Ramos (cell line): ENCODE results near the gene FYN.

Experiments
- in situ Hi-C: fragments of 300-500 bp; cut with MboI; formaldehyde crosslinking; loops from one replicate; pipeline ENCODE4 v1.14.3; 2022; ENCODE audit warnings: low sequenced_read_pairs; ENCODE audit not compliant: unreplicated experiment

The FYN gene

GRCh38 chr6:111812060-111813038 is 60.9 kb downstream of the FYN start:
- in situ Hi-C loops = no loop called here

- in situ Hi-C loops = no loop called here
Measured at GRCh38 chr6:111810294-111811131, 62.7 kb downstream of the FYN start.

DNA sequence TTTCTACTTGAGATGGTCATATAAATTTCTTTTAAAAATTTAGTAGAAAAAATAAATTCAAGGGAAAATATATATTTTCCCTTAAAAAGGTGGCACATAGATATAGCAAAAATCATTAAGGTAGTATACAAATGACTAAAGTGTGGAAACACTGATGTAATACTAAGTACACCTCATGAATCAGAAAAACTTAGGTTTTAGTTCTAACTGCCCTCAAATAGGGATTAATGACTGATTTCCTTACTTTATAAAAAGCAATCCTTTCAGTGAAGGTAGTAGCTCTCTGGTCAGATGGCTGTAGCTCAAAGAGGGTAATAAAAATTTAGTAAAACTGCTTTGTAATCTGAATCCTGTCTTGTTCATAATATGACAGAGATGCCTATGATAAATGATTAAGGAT is 63.5 kb downstream of the FYN start:
- in situ Hi-C loops = no loop called here

GRCh38 chr6:111809264-111809663 is 64.0 kb downstream of the FYN start:
- in situ Hi-C loops = no loop called here

DNA sequence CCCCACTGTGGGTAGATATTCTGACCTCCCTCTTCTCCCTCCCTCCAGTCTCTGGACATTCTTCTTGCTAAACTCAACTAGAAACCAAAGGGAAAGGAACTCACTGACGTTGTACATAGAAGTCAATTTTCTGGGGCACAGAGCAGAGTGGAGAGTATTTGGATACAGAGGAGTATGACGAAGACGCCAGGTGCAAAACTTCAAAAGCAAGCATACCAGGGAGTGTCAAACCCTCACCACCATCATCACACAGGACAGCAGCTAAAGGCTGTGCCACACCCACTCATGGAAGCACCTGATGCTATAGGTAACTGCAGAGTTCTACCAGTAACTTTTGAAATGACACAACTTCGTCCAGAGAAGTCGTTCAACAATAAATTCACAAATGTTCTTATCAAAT is 64.8 kb downstream of the FYN start:
- in situ Hi-C loops = no loop called here

DNA sequence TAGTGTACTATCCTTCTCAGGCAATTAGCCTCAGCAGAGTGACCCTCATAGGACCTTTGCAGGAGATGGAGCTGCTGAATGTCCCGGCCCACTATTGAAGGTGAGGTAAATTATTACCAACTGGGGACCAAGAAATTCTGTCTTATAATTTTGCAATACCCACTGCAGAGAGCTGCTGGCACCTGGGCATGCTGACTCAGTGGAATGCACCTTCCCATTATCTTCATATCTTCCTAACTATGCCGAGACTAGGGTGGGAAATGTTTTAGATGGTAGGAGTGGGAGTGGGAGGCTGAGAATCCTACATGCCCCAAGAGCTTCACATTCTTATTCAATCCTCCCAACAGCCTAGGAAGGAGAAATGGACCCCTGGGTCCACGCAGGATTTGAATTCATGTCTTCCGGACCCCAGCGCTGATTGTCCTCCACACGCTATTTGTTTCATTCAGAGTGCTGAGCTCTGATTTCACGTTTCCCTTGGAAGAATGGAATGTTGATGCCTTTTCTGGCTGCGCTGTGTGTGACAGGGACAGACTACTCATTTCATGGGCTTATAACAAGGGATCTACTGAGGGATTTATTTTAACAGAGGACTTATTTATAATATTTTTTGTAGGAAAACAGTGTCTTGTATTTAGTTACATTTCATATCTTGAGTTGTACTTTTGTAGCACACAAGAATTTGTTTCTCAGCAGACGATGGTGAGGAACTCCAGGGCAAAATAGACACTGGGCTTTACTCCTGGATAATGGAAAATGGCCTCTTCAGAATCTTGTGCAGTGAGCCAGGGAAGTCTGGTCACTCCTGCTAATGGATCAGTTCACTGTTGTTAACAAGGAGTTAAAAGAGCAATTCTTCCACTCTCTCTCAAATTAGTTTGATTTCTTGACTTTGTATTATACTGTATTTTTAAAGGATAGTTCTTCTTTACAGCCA is 66.4 kb downstream of the FYN start:
- in situ Hi-C loops = no loop called here

DNA sequence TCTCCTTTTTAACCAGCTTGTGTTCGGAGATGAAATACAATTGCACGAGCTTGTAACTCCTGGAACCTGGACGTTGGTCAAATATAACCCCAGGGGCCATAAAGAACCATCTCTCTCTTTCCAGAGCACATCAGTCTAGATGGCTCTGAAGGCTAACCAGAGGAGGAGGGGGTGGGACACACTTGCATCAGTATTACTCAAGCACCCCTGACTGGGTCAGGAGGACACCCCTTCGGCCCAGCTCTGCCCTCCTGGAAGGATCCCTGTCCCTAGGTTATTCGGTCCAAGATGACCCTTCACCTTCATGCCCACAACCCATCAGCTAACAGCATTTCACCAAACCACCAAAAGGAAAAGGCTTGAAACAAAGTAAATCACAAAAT is 67.1 kb downstream of the FYN start:
- in situ Hi-C loops = no loop called here

DNA sequence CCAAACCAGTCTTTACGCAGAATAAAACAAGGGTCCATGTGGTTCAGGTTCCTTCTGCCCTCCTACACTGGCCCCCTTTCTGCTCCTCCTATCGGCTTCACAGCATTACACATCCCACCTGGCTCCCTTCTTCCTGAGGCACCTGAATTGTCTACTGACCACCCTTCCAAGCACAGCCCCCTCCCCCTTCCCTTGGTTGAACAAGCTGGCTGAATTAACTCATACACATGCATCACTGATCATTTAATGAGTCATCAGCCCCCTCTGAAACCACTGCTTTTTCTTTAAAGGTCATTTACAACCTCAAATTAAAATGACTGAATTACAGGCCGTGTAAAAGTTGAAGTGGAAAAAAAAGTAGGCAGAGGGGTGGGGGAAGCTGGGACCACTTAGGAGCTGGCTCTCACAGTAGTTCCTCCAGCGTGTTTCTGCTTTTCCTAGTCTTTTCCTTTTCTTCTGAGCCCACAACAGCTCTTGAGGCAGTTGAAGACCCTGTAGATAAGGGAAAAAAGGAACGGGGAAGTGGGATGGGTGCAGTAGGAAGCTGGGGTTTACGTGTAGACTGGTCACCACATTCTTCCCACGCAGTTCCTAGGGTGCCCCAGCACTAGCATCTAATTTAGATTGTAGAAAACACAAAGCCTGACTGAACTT is 67.6 kb downstream of the FYN start:
- in situ Hi-C loops = no loop called here

DNA sequence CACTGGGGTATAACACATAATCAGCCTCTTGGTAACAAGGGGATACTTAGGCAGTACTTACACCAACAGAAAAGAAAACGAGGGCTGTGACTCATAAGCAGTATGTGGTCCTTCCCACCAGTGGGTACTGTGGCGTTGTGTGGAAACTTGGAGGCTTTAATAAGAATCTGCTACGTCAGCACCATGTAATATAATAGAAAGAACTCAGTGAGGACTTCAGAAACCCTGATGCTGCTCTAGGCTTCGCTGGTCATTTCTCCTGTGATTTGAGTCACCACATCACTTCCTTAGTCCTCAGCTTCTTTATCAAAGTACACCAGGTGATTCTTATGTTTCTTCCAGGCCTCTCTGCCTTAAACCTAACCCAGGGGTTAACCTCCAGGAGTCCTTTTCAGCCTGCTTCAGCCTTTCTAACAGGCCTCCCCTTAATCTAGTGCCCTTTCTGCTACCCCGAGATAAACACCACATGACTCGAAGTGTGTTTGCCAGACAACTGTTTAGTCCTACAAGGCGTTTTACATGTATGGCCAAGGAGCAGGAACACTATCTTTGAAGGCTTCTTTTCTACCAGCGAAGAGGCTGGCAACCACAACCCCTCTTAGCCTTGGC is 68.5 kb downstream of the FYN start:
- in situ Hi-C loops = no loop called here

- in situ Hi-C loops = no loop called here
Measured at GRCh38 chr6:111803804-111804203, 69.4 kb downstream of the FYN start.

- in situ Hi-C loops = no loop called here
Measured at GRCh38 chr6:111803371-111803770, 69.9 kb downstream of the FYN start.

- in situ Hi-C loops = no loop called here
Measured at GRCh38 chr6:111802720-111803330, 70.4 kb downstream of the FYN start.

DNA sequence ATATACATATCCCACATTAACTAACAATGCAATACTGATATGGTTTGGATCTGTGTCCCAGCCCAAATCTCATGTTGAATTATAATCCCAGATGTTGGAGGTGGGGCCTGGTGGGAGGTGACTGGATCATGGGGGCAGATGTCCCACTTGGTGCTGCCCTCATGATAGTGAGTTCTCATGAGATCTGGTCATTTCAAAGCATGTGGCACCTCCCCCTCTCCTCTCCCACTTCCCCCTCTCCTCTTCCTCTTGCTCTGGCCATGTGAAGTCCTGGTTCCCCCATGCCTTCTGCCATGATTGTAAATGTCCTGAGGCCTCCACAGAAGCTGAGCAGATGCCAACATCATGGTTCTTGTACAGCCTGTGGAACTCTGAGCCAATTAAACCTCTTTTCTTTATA is 71.2 kb downstream of the FYN start:
- in situ Hi-C loops = no loop called here

- in situ Hi-C loops = no loop called here
Measured at GRCh38 chr6:111800821-111801220, 72.4 kb downstream of the FYN start.

- in situ Hi-C loops = no loop called here
Measured at GRCh38 chr6:111800259-111800765, 72.9 kb downstream of the FYN start.

- in situ Hi-C loops = no loop called here
Measured at GRCh38 chr6:111799576-111800258, 73.5 kb downstream of the FYN start.

GRCh38 chr6:111798281-111798725 is 74.9 kb downstream of the FYN start:
- in situ Hi-C loops = no loop called here

DNA sequence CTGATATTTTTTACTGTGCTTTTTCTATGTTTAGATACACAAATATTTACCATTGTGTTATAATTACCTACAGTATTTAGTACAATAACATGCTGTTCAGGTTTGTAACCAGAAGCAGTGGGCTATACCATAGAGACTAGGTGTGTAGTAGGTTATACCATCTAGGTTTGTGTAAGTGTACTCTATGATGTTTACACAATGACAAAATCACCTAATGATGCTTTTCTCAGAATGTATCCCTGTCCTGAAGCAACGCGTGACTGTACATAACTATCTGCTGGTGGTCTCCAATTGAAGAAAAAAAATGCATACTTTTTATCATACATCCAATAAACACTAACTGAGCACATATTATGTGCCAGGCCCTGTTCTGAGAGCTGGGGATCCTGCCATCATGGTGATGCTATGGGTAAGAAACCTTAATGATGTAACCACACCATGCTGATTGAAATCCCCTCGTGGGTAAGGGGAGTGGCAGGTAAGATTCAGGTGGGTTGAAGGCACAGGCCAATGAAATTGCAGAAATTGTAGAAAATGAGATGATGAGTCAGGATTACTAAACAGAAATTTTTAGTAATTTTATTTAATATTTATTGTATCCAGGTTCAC is 76.8 kb downstream of the FYN start:
- in situ Hi-C loops = no loop called here
